Kidney (tissue), 14 donors: ENCODE data around the gene NTMT1. TPM values are rescaled to one million over a fixed set of nuclear protein-coding genes. Genes with fewer than 3 reads are reported as not detected.

Experiments
- DNase-seq, 5 donors: peaks; one replicate each; pipeline ENCODE4 v3.0.0-alpha.2; 2013 to 2020
- FAIRE-seq: peaks from 2 replicates; lab custom pipeline; 2012; peaks lifted over from hg19 to GRCh38; lab: Jason Lieb, UNC
- H3K27ac ChIP-seq, 2 donors: one replicate each; pipeline ENCODE4 v1.7.0; 2013; ENCODE audit warnings: low read depth in 2 of 2, low read length in 2 of 2, inconsistent platforms in 1 of 2
- H3K27me3 ChIP-seq: one replicate; pipeline ENCODE4 v1.7.1; 2013; ENCODE audit warnings: low read length, inconsistent platforms; ENCODE audit not compliant: control insufficient read depth, insufficient read depth
- H3K36me3 ChIP-seq, 3 donors: one replicate each; pipeline versions ENCODE4 v1.7.0 to v1.7.1; 2013; ENCODE audit warnings: low read length in 3 of 3, control low read depth in 1 of 3, inconsistent platforms in 1 of 3; ENCODE audit not compliant: insufficient read depth in 3 of 3, control insufficient read depth in 2 of 3
- H3K4me1 ChIP-seq, 3 donors: one replicate each; pipeline versions ENCODE4 v1.7.0 to v1.7.1; 2013; ENCODE audit warnings: low read length in 3 of 3, inconsistent platforms in 1 of 3, low read depth in 1 of 3; ENCODE audit not compliant: control insufficient read depth in 2 of 3, insufficient read depth in 2 of 3
- H3K4me3 ChIP-seq, 3 donors: one replicate each; pipeline versions ENCODE4 v1.7.0 to v1.8.1; 2013; ENCODE audit warnings: low read length in 3 of 3, control low read depth in 1 of 3, inconsistent platforms in 1 of 3
- H3K9ac ChIP-seq, 3 donors: one replicate each; pipeline versions ENCODE4 v1.7.0 to v1.7.1; 2013; ENCODE audit warnings: low read length in 3 of 3, control low read depth in 1 of 3, inconsistent platforms in 1 of 3
- H3K9me3 ChIP-seq, 3 donors: one replicate each; pipeline versions ENCODE4 v1.7.0 to v1.7.1; 2013; ENCODE audit warnings: low read length in 3 of 3, control low read depth in 1 of 3, inconsistent platforms in 1 of 3; ENCODE audit not compliant: control insufficient read depth in 2 of 3, insufficient read depth in 1 of 3
- CTCF ChIP-seq: IDR thresholded peaks from 3 replicates; pipeline ENCODE4 v1.5.1; 2012; ENCODE audit warnings: mild to moderate bottlenecking, moderate library complexity, borderline replicate concordance; ENCODE audit not compliant: insufficient read depth; ENCODE audit errors: extremely low read depth
- intact Hi-C: fragments of 100-400 bp; cut with DNase I; formaldehyde crosslinking; loops from one replicate; pipeline ENCODE4 v1.11.1; 2022
- polyA plus RNA-seq: library from polyadenylated mRNA; stranded (reverse); fragments of 350-450 nt; fragmentation: Illumina TruSeq; extraction: RNeasy Lipid Tissue Mini Kit (QIAGEN cat#74804); gene quantifications from one replicate; pipeline ENCODE4 v1.2.3, GENCODE V29; 2014; ENCODE audit warnings: low read depth, low replicate concordance; ENCODE audit not compliant: insufficient read depth
- total RNA-seq: library from RNA; stranded (reverse); fragmentation: NEBNext Ultra II Directional; extraction: Animal tissue kit (Norgen Biotek cat#: 25700); gene quantifications from one replicate; pipeline ENCODE4 v1.2.1, GENCODE V29; 2021
- donor health status: control.
- donor health status: control.
- donor health status: control.
- donor health status: control.
- donor health status: control.
- donor health status: DM: yes; HTN: yes; CAD: no.
- donor health status: Normal renal cell carcinoma (clear cell type).

Gene NTMT1
- total and polyA plus RNA-seq, 2 donors from 2014 or later, result 32.6 to 61.2 TPM

- H3K4me1 ChIP-seq, result peaks cover 0 to 4% (median 0%) of the 10 kb centered on the region in 3 donors
- peak in 1 of 5 donors; percentile 68 for DNase-seq
- H3K27me3 ChIP-seq, result no peaks in the 10 kb centered on the region
- no peak overlapping the region for H3K27ac ChIP-seq
- no peak for TF ChIP-seq CTCF
- no peak for FAIRE-seq
- peak overlapping the region in 1 of 3 donors; percentile 43 for H3K4me3 ChIP-seq
- H3K9me3 ChIP-seq, result no peaks in the 10 kb centered on the region
- peak overlapping the region in 2 of 3 donors; percentile 12 to 16 for H3K9ac ChIP-seq
- H3K36me3 ChIP-seq, result no peaks in the 10 kb centered on the region
- intact Hi-C loops, result no loop called here
Observed at GRCh38 chr9:129654554-129655040, 28.6 kb downstream of the NTMT1 start.

- peaks cover 0 to 4% (median 0%) of the 10 kb centered on the region in 3 donors for H3K4me1 ChIP-seq
- H3K4me3 ChIP-seq, result no peak overlapping the region
- H3K9me3 ChIP-seq, result no peaks in the 10 kb centered on the region
- H3K27me3 ChIP-seq, result no peaks in the 10 kb centered on the region
- DNase-seq (peak in 2 of 5 donors; percentile 31 to 39), FAIRE-seq (no peak)
- no peak overlapping the region for H3K9ac ChIP-seq
- no peak for TF ChIP-seq CTCF
- intact Hi-C loops, result no loop called here
- H3K27ac ChIP-seq, result no peak overlapping the region
- no peaks in the 10 kb centered on the region for H3K36me3 ChIP-seq
Observed at GRCh38 chr9:129655154-129655553, 29.2 kb downstream of the NTMT1 start.

- intact Hi-C loops, result no loop called here
- Histone ChIP-seq H3K9ac (no peak overlapping the region), H3K4me3 (no peak overlapping the region), H3K4me1 (peaks cover 0 to 4% (median 0%) of the 10 kb centered on the region in 3 donors), H3K27me3 (no peaks in the 10 kb centered on the region), H3K27ac (no peak overlapping the region), H3K36me3 (no peaks in the 10 kb centered on the region), H3K9me3 (no peaks in the 10 kb centered on the region)
- no peak for DNase-seq
- TF ChIP-seq CTCF, result no peak
- no peak for FAIRE-seq
Observed at GRCh38 chr9:129655696-129656095, 29.7 kb downstream of the NTMT1 start.
